Gastroesophageal sphincter (tissue), 3 donors: Measurements from ENCODE around the gene ZGRF1.

Experiments used
- CTCF ChIP-seq, 4 experiments: fragments of 200-600 bp in 2 of 4; fragments of 450-650 bp in 2 of 4; sonication (generic) in 1 of 4; IDR thresholded peaks; one replicate each; pipeline ENCODE4 v1.5.1; 2017 to 2019; ENCODE audit warnings: antibody characterized with exemption in 4 of 4, mild to moderate bottlenecking in 2 of 4, moderate library complexity in 2 of 4
- POLR2A ChIP-seq, 2 donors: fragments of 450-650 bp; IDR thresholded peaks; one replicate each; pipeline ENCODE4 v1.6.1; 2017; ENCODE audit warnings: antibody characterized with exemption in 2 of 2, mild to moderate bottlenecking in 2 of 2, moderate library complexity in 1 of 2
- POLR2AphosphoS5 ChIP-seq: sonication (generic); formaldehyde crosslinking; IDR thresholded peaks from one replicate; pipeline ENCODE4 v1.6.1; 2017; ENCODE audit warnings: antibody characterized with exemption

GRCh38 chr4:112633477-112634235 is 3.1 kb downstream of the ZGRF1 start:
- no peak for TF ChIP-seq POLR2A (IDR thresholded peaks at IDR 0.05)
- peak; percentile 21 to 60 (median 44) for TF ChIP-seq CTCF (IDR thresholded peaks at IDR 0.05)
- no peak for TF ChIP-seq POLR2AphosphoS5
